Testis (tissue), 2 donors: ENCODE data around the gene TRUB1.

Source experiments
- POLR2A ChIP-seq: fragments of 450-650 bp; IDR thresholded peaks from one replicate; pipeline ENCODE4 v1.6.1; 2017; ENCODE audit warnings: antibody characterized with exemption, mild to moderate bottlenecking, moderate library complexity
- TF ChIP-seq, protein P1 (sequence below), 3 experiments: fragments of 450-650 bp in 2 of 3; fragments of 200-600 bp in 1 of 3; sonication (generic) in 1 of 3; IDR thresholded peaks; one replicate each; pipeline ENCODE4 v1.5.1; 2016 to 2019; ENCODE audit warnings: antibody characterized with exemption in 3 of 3, mild to moderate bottlenecking in 2 of 3, moderate library complexity in 1 of 3

DNA sequence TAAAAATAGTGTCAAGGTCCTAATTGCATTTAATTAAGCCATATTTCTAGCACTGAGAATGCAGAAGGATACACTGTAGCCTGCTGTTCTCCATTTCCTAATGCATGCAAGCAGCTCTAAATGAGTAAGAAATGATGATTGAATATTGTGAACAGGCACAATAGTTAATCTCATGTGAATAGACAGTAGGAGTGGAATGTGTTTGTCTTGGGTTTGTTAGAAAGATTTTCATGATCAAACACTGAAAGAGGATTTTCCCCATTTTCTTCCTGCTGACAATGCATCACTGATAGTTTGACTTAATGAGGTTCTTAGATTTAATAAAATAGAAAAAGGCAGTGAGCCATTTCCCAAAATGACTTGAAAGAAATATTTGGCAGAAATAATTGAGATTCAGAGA lies 43.1 kb upstream of the TRUB1 start:
- TF ChIP-seq, protein P1, sequence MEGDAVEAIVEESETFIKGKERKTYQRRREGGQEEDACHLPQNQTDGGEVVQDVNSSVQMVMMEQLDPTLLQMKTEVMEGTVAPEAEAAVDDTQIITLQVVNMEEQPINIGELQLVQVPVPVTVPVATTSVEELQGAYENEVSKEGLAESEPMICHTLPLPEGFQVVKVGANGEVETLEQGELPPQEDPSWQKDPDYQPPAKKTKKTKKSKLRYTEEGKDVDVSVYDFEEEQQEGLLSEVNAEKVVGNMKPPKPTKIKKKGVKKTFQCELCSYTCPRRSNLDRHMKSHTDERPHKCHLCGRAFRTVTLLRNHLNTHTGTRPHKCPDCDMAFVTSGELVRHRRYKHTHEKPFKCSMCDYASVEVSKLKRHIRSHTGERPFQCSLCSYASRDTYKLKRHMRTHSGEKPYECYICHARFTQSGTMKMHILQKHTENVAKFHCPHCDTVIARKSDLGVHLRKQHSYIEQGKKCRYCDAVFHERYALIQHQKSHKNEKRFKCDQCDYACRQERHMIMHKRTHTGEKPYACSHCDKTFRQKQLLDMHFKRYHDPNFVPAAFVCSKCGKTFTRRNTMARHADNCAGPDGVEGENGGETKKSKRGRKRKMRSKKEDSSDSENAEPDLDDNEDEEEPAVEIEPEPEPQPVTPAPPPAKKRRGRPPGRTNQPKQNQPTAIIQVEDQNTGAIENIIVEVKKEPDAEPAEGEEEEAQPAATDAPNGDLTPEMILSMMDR (IDR thresholded peaks at IDR 0.05): no peak
- TF ChIP-seq POLR2A: no peak
